ENCODE data around the gene C2CD4D.

- peak in 2 of 3 donors; percentile 44 to 69 for TF ChIP-seq POLR2AphosphoS5 (IDR thresholded peaks at IDR 0.05)
- no peak for TF ChIP-seq CTCF (IDR thresholded peaks at IDR 0.05 in 8 of 11, conservative IDR thresholded peaks at IDR 0.05 in 3 of 11)
- no peak for TF ChIP-seq POLR2A (IDR thresholded peaks at IDR 0.05)
Observed at GRCh38 chr1:151839457-151840403, at the start of gene C2CD4D.

Measured in spleen (tissue), 7 donors.